GM19438 (cell line): Measurements from ENCODE around the gene GPANK1.

ENCODE experiments used
- ATAC-seq: cut with Tn5 transposase; IDR thresholded peaks from one replicate; pipeline ENCODE4 v1.9.1; 2021; ENCODE audit warnings: low read depth; ENCODE audit not compliant: unreplicated experiment

GPANK1 gene

DNA sequence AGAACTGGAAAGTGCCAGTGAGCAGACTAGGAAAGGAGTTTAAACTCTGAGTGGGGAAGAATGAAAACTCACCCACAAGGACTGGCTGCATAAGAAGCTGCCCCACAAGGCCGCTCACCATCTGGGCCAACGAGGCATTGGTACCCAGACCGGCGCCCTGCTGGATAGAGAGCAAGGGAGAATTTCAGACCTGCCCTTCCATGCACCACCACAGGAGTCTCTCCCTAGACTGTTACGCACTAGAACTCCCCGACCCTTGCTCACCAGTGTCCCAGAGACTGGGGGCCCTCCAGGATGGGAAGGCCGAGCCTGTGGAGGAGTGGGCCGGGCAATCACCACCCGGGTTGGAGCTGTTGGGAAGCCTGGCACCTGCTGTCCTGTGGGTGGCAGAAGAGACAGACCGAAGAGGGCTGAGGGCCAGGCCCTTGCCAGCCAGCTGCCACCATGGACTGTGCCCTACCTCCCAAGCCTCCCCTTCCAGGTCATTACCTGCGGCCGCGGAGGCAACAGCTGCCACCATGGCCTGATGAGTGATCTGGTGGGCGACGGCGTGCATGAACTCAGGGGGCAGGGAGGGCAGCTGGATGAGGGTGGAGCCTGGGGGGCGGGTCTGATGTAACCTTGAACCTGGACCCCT lies 20.9 kb downstream of the GPANK1 start:
- ATAC-seq = no peak

DNA sequence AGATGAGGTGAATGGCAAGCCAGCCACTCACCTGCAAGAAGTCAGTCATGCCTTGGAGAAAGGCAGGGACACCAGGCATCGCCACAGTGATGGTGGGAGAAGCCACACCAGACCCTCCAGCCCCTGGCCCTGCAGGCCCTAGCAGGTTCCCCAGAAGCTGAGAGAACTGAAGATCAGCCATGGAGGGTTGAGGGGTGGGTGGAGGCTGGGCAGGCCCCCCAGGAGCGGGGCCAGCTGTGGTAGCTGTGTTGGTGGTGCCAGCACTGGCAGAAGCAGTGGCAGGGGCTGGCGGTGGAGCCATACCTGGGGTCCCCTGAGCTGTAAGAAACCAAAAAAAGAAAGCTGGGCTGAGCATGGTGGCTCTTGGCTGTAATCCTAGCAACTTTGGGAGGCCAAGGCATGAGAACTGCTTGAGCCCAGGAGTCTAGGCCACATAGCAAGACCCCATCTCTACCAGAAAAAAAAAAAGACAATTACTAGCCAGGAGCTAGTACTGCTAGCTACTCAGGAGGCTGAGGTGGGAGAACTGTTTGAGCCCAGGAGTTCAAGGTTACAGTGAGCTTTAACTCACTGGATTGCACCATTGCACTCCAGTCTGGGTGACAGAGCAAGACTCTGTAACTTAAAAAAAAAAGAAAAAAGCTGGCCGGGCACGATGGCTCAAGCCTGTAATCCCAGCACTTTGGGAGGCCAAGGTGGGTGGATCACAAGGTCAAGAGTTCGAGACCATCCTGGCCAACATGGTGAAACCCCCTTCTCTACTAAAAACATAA lies 21.8 kb downstream of the GPANK1 start:
- no peak for ATAC-seq

GRCh38 chr6:31641370-31641769 lies 23.4 kb downstream of the GPANK1 start:
- ATAC-seq = no peak

DNA sequence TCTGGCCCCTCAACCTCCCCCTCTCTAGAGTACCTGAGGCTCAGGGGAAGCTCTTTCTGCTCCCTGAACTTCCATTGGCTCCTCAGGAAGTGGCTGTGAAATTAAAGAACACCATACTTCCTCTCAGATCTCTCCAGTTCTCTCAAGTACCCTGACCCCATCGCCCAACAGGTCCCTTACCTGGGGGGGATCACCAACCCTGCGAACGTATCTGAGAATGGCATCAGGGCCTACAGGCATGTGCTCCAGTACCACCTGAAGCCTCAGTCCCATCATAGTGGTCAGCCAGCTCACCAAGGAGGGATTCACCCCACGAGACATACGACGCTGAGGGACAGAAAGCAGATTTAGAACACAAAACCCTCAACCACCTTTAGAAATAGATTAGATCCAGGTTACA lies 24.2 kb downstream of the GPANK1 start:
- ATAC-seq = no peak

DNA sequence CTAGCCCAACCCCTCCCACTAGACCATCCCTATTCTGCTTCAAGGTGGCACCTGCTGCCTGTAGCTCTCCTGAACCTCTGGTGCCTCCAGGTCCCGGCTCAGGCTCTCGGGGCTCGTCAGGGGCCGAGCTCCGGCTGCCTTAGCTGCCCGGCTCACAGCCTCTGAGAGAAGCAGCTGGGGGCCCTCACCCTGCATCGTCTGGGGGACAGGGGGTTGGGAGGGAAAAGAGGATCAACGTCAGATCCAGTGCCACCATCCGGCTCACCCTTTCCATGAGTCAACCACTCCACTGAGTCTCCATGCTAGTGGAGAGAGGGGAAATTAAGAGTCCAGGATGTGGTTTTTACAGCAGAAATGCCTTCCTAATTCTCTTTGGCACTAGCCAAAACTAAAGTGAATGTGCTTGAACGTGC lies 25.3 kb downstream of the GPANK1 start:
- no peak for ATAC-seq

- ATAC-seq = no peak
Measured at GRCh38 chr6:31639043-31639442, 25.8 kb downstream of the GPANK1 start.

DNA sequence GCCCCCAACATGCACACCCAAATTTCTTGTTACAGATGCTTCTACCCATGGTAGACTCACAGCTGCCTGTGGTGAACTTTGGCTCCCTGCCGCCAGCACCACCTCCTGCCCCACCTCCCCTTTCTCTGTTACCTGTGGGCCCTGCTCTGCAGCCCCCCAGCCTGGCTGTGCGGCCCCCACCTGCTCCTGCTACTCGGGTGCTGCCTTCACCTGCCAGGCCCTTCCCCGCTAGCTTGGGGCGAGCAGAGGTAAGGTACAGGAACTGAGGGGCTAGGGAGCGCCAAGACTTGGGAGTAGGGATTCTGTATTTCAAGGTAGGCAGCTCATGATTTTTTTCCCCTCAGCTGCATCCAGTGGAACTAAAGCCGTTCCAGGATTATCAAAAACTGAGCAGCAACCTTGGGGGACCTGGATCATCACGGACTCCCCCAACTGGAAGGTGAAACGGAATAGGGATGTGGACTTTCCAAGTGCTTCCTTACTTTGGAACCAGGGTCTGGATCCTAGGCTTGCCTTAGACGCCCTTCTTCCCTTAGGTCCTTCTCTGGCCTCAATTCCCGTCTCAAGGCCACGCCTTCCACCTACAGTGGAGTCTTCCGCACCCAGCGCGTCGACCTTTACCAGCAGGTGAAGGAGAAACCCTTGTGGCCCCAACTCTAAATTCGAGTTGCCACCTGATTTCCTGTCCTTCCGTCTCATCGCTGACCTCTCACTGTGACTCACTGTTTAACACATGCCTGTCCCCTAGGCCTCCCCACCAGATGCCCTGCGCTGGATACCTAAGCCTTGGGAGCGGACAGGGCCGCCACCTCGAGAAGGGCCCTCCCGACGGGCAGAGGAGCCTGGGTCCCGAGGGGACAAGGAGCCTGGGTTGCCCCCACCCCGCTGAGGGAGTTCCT lies 27.9 kb downstream of the GPANK1 start:
- no peak for ATAC-seq

DNA sequence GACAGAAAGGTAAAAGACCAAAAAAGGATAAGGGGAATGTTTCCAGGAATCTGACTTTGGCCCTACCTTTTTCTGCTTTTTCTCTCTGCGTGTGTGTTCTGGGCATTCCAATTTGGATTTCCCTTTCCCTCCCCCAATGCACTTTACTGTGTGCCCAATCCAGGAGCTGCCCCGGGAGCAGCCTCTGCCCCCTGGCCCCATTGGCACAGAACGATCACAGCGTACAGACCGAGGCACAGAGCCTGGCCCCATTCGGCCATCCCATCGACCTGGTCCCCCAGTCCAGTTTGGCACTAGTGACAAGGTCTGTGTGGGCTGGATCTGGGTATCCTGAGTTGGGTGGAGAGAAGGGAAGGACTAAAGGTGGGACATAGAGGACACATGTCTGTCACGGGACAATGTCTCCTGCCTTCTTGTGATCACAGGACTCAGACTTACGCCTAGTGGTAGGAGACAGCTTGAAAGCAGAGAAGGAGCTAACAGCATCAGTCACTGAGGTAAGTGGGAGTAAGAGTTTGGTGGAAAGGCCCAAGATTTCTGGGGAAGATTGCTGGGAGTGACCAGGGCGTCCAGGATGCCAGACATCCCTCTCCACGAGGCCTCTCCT lies 29.7 kb downstream of the GPANK1 start:
- no peak for ATAC-seq

DNA sequence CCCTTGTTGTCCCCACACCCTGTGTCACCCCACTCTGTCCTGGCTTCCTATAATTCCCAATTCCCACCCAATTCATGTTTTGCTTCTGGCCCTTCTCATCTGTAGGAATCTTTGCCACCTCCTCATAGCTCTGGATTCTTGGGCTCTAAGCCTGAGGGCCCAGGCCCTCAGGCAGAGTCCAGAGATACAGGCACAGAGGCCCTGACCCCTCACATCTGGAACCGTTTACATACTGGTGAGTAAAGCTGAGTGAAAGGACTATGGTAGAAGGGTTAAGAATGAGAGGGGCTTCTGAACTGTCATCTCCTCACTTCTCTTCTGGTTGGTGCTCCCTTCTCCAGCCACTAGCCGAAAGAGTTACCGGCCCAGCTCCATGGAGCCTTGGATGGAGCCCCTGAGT lies 30.7 kb downstream of the GPANK1 start:
- ATAC-seq = no peak

DNA sequence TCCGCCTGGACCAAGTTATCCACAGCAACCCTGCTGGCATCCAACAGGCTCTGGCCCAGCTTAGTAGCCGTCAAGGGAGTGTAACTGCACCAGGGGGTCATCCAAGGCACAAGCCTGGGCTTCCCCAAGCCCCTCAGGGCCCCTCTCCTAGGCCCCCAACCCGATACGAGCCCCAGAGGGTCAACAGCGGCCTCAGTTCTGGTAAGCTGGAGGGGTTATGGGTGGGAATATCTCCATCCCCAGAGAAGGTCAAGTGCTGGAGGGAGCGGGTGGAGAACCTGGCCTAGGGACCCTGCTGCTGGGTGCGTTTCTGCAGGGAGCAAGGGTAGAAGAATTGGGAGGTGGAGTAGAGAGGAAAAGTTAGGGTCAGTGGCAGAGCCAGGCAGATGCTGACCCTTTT lies 31.4 kb downstream of the GPANK1 start:
- ATAC-seq = no peak

DNA sequence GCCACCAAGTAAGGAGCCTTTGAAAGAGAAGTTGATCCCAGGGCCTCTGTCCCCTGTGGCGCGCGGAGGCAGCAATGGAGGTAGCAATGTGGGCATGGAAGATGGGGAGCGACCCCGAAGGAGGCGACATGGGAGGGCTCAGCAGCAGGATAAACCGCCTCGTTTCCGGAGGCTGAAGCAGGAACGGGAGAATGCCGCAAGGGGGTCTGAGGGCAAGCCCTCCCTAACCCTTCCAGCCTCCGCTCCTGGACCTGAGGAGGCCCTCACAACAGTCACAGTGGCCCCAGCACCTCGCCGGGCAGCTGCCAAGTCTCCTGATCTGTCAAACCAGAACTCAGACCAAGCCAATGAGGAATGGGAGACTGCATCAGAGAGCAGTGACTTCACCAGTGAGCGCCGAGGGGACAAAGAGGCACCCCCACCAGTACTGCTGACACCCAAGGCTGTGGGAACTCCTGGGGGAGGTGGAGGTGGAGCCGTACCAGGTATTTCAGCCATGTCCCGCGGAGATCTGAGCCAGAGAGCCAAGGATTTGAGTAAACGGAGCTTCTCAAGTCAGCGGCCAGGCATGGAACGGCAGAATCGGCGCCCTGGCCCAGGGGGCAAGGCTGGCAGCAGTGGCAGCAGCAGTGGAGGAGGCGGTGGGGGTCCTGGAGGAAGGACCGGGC lies 32.4 kb downstream of the GPANK1 start:
- ATAC-seq = no peak

GRCh38 chr6:31631681-31632278 lies 33.0 kb downstream of the GPANK1 start:
- ATAC-seq = no peak

GRCh38 chr6:31631209-31631608 lies 33.6 kb downstream of the GPANK1 start:
- ATAC-seq = no peak

DNA sequence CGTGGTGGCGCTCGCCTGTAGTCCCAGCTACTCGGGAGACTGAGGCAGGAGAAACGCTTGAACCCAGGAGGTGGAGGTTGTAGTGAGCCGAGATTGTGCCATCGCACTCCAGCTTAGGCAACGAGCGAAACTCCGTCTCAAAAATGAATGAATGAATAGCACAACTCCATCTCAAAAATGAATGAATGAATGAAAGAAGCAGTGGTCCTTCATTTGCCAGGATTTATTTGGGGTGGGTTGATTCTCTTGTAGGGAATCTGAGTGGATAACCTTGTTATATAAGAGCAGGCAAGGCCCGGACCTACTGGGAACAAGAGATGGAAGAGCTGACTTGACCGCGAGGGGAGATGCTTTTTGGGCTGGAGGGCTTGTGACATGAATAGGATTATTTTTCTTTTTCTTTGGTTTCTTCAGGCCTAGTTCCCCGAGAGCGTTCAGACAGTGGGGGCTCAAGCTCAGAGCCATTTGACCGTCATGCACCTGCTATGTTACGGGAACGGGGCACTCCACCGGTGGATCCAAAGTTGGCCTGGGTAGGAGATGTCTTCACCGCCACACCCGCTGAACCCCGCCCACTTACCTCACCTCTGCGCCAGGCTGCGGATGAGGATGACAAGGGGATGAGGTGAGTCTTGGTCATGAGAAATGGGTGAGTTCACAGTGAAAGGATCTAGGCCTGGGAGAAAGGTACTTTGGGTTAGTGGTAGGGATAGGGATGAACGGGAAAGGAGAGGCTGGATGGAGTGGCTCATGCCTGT lies 34.4 kb downstream of the GPANK1 start:
- no peak for ATAC-seq

- no peak for ATAC-seq
Measured at GRCh38 chr6:31629014-31629413, 35.8 kb downstream of the GPANK1 start.

GRCh38 chr6:31627690-31628287 lies 37.0 kb downstream of the GPANK1 start:
- no peak for ATAC-seq

- ATAC-seq = no peak
Measured at GRCh38 chr6:31626952-31627351, 37.8 kb downstream of the GPANK1 start.

GRCh38 chr6:31624070-31624469 lies 40.7 kb downstream of the GPANK1 start:
- no peak for ATAC-seq

- ATAC-seq = no peak
Measured at GRCh38 chr6:31622684-31623091, 42.1 kb downstream of the GPANK1 start.
